ENCODE measurements around the gene NME9.

GRCh38 chr3:138375447-138375846 is 45.8 kb upstream of the NME9 start:
- TF ChIP-seq, protein P1, sequence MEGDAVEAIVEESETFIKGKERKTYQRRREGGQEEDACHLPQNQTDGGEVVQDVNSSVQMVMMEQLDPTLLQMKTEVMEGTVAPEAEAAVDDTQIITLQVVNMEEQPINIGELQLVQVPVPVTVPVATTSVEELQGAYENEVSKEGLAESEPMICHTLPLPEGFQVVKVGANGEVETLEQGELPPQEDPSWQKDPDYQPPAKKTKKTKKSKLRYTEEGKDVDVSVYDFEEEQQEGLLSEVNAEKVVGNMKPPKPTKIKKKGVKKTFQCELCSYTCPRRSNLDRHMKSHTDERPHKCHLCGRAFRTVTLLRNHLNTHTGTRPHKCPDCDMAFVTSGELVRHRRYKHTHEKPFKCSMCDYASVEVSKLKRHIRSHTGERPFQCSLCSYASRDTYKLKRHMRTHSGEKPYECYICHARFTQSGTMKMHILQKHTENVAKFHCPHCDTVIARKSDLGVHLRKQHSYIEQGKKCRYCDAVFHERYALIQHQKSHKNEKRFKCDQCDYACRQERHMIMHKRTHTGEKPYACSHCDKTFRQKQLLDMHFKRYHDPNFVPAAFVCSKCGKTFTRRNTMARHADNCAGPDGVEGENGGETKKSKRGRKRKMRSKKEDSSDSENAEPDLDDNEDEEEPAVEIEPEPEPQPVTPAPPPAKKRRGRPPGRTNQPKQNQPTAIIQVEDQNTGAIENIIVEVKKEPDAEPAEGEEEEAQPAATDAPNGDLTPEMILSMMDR (conservative IDR thresholded peaks at IDR 0.05 in 1 of 2, IDR thresholded peaks at IDR 0.05 in 1 of 2; ENCODE audit: extremely low read depth in 1 of 2, insufficient read depth in 1 of 2, low read depth in 1 of 2, low read length in 2 of 2), result no peak
- no peak for TF ChIP-seq EZH2 (IDR thresholded peaks at IDR 0.05; ENCODE audit: borderline replicate concordance, low read length)
